HL-60 (cell line): ENCODE results near the gene PTCHD4.

Experiments
- DNase-seq, 2 experiments: peaks; one replicate each; pipeline ENCODE4 v3.0.0-alpha.2; 2010 to 2020; ENCODE audit warnings: low read depth in 1 of 2, low spot score in 1 of 2
- H3K27ac ChIP-seq: fragments of 250-450 bp; sonication (Bioruptor Pico); replicated peaks from 2 replicates; pipeline ENCODE4 v1.5.1; 2020; ENCODE audit warnings: mild to moderate bottlenecking, moderate library complexity
- H3K27me3 ChIP-seq: fragments of 250-450 bp; sonication (Bioruptor Pico); 2 replicates; pipeline ENCODE4 v1.5.1; 2021; ENCODE audit warnings: mild to moderate bottlenecking, moderate library complexity; ENCODE audit not compliant: insufficient read depth, poor library complexity, severe bottlenecking
- H3K4me3 ChIP-seq: replicated peaks from 2 replicates; pipeline ENCODE4 v1.5.1; 2011; ENCODE audit warnings: mild to moderate bottlenecking, control low read depth, low read length; ENCODE audit not compliant: insufficient read depth
- CTCF ChIP-seq: IDR thresholded peaks from one replicate; pipeline ENCODE4 v1.5.1; 2011; ENCODE audit warnings: low read length, control low read depth, inconsistent platforms; ENCODE audit not compliant: insufficient read depth
- GABPA ChIP-seq: IDR thresholded peaks from 2 replicates; pipeline ENCODE4 v1.6.1; 2012; ENCODE audit warnings: low read depth
- POLR2AphosphoS5 ChIP-seq: IDR thresholded peaks from 2 replicates; pipeline ENCODE4 v1.6.1; 2012; ENCODE audit warnings: low read depth
- REST ChIP-seq: IDR thresholded peaks from 2 replicates; pipeline ENCODE4 v1.6.1; 2012; ENCODE audit warnings: low read depth; ENCODE audit not compliant: insufficient replicate concordance
- SPI1 ChIP-seq: IDR thresholded peaks from 2 replicates; pipeline ENCODE4 v1.6.1; 2012; ENCODE audit warnings: low read depth, mild to moderate bottlenecking, borderline replicate concordance

PTCHD4 gene

GRCh38 chr6:48101290-48101689 is 9.7 kb downstream of the PTCHD4 start:
- no peak for DNase-seq
- H3K4me3 ChIP-seq, result no peak overlapping the region
- TF ChIP-seq SPI1 (no peak), REST (no peak), GABPA (no peak), POLR2AphosphoS5 (no peak), CTCF (no peak)
- H3K27ac ChIP-seq, result no peak overlapping the region
- H3K27me3 ChIP-seq, result no peaks in the 10 kb centered on the region

- TF ChIP-seq REST (no peak), CTCF (no peak), POLR2AphosphoS5 (no peak), GABPA (no peak), SPI1 (no peak)
- Histone ChIP-seq H3K4me3 (no peak overlapping the region), H3K27ac (no peak overlapping the region), H3K27me3 (no peaks in the 10 kb centered on the region)
- no peak for DNase-seq
Observed at GRCh38 chr6:48100588-48100895, 10.5 kb downstream of the PTCHD4 start.

- H3K27ac ChIP-seq, result no peak overlapping the region
- no peak overlapping the region for H3K4me3 ChIP-seq
- TF ChIP-seq POLR2AphosphoS5, result no peak
- no peak for TF ChIP-seq REST
- TF ChIP-seq GABPA, result no peak
- TF ChIP-seq CTCF, result no peak
- TF ChIP-seq SPI1, result no peak
- H3K27me3 ChIP-seq, result no peaks in the 10 kb centered on the region
- no peak for DNase-seq
Observed at GRCh38 chr6:48099713-48100587, 11.0 kb downstream of the PTCHD4 start.
